Measurements from ENCODE around the gene CD63.

GRCh38 chr12:55729819-55730818, 1.3 kb upstream of the CD63 start:
- TF ChIP-seq EZH2 (IDR thresholded peaks at IDR 0.05; ENCODE audit: low read length, missing control alignments), result no peak
- peak in 1 of 2 donors; percentile 3 for TF ChIP-seq CTCF (conservative IDR thresholded peaks at IDR 0.05 in 1 of 2, IDR thresholded peaks at IDR 0.05 in 1 of 2; ENCODE audit: low read depth in 1 of 2, low read length in 2 of 2)
